GM21619 (cell line): Measurements from ENCODE around the gene MUC5AC.
"Not testable (repeated sequence)": the region's sequence is repeated elsewhere in the genome, so short reads cannot be mapped to it uniquely, and the experiment has no call there.

ENCODE experiments used
- ATAC-seq: cut with Tn5 transposase; IDR thresholded peaks from one replicate; pipeline ENCODE4 v1.9.1; 2021; ENCODE audit not compliant: unreplicated experiment

The MUC5AC gene

DNA sequence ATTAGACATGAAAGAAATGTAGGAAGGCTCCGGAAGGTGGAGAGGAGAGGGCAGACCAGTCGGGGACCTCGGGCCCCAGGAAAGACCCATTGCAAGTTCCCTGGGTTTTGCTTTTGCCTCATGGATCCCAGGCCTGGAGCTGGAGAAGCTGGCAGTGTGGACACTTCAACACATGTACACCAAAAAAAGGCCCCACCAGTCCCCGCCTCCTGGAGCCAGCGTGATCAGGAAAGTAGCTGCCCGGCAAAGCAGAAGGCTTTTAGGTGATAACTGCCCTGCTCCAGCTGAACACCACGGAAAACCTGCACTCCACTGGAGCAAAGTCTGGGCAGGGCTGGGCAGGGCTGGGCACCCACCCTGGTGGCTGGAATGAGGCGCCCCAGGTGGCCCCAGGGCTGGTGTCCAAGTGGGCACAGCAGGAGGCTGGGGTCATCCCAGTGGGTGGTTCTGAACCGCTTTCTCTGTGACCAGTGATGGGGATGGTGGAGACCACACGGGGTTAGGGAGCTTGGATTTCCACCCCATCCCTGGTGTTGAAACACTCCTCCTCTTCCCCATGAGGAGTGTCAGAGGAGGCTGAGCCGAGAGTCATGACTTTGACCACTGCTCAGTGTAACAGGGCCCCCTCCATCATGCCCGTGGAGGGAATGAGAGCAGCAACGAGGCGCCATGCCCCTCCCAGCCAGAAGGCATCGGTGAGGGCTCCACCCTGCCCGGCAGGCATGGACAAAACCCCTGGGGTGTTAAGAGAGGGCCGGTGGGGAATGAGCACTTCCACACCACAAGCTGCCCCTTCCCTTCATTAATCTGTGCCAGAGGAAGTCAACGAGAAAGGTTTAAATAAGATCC, 16.9 kb upstream of the MUC5AC start:
- no peak for ATAC-seq

DNA sequence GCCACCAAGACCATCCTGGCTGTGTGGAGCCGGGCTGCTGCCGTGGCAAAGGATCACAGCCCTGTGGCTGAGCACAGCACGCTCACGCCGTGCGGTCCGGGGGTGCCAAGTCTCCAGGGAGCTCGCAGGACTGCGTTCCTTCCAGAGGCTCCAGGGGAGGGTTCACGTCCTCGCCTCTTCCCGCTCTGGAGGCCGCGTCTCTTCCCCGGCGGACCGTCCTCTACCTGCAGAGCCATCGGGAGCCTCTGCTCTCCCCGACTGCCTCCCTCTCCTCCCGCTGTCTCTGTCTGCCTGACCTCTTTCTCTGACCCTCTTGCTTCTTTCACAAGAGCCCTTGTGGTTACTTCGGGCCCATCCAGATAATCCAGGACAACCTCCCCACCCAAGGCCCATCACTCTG, 11.4 kb upstream of the MUC5AC start:
- no peak for ATAC-seq

DNA sequence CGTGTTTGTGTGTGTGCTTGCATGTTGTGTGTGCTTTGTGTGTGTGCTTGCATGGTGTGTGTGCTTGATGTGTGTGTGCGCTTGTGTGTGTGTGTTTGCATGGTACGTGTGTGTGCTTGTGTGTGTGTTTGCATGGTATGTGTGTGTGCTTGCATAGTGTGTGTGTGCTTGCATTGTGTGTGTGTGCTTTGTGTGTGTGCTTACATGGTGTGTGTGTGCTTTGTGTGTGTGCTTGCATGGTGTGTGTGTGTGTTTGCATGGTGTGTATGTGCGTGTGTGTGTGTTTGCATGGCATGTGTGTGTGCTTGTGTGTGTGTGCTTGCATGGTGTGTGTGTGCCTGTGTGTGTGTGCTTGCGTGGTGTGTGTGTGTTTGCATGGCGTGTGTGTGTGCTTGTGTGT, 10.0 kb upstream of the MUC5AC start:
- no peak for ATAC-seq

DNA sequence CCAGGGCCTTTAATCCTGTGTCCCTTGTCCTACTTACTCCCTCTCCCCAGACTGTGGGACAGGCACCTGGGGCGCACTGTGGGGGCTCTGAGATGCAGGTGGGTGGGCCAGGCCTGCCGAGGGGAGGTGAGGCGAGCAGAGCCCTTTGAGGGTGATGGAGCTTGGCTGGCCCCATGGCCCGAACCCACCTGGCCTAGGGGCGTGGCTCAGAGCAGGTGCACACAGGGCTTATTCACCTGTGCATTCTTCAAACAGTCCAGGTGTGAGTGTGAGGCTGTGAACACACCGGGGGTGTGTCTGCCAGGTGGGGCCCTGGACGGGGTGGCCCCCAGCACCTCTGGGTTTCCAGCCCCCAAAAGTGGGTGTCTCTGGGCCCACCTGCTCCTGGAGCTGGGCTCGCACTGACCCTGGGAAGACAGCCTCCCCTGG, 9.0 kb upstream of the MUC5AC start:
- no peak for ATAC-seq

DNA sequence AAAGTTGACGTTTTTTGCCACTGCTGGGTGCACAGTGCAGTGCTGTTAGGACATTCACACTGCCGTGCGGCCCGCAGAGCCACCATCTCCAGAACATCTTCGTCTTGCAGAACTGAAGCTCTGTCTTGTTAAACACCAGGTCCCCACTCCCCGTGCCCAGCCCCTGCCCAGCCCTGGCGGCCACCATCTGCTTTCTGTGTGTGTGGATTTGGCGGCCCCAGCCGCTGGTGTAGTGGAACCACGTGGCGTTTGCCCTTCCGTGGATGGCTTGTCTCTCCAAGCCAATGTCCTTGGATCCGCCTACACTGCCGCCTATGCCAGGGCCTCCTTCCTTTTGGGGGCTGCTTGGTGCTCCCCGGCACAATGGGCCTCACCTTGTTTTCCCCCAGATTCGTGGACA, 8.2 kb upstream of the MUC5AC start:
- no peak for ATAC-seq

DNA sequence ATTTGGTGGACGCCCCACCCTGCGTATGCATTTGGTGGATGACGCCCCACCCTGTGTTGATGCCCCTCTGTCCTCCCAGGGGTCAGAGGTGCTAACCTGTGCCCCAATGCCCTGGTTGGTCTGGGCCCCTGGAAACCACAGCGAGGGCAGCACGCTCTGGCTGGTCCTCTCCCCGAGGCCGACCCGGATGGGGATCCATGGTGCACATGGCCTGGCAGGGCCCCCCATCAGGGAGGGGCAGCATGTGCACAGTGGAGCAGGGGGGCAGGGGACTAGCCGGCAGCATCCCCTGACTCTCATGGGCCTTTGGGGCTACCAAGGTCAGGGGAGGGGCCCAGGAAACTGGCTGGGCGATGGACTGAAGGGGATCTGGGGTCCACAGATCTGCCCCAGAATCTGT, 7.6 kb upstream of the MUC5AC start:
- ATAC-seq = no peak

DNA sequence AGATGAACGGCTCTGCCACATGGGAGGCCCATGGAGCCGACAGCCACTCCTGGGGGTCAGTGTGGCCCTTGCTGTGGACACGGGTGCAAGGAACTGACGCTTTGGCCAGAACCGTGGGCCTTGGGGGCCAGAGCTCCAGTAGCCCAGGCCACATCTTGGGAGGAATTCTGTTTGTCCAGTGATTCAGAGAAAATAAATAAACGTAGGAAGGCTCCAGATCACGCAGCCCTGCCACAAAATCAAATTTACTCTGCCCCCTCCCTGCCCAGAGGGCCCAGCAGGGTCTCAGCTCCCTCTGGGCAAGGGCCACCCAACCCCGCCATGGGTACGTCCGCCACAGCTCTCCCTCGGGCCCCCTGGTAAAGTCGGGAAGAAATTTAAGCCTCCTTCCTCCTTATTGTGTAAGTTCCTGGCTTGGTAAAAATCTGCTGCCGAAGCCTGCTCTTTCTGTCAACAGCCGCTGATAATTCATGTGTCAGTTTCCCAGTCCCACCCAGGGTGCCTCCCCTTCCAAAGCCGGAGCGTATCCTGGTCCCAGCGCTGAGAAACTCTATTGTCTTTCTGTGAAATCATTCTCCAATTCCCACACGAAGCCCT, 6.9 kb upstream of the MUC5AC start:
- no peak for ATAC-seq

DNA sequence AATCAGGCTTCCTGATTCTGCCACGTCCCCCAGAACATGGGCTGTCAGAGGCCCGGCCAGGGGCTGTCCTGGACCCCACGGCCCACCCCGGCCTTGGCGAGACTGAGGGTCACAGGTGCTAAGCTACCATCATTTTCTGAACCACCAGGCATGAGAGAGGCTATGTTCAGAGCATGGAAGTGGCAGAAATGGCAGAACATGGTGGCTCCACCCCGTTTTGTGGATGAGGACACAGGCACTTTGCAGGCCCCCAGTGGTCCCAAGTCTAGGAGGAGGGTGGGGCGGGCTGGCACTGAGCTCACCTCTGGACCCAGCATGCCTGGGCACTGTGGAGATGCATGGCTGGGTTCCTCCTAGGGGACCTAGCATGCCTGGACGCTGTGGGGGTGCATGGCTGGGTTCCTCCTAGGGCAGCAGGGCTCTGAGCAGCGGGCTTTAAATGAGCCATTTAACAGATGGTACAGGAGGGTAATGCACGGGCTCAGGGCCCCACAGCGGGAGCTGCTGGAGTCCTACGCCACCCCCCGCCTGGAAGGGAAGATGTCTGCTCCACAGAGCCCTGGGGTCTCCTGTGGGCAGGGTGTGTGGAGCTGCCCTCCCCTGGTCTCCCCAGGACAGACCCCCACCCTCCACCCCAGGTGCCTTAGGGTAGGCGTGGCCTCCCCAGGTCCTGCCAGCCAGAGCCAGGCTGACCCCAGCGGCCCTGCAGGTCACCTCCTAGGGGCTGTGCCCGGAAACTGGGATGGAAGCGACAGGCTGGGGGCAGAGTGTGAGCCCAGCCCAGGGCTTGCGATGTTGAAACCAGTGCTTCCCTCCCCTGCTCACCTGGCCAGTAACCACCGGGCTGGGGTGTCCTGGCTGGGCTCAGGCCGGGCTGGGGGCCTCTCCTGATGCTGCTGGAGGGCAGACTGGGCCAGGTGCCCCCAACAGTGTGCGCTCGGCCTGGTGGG, 6.1 kb upstream of the MUC5AC start:
- no peak for ATAC-seq

DNA sequence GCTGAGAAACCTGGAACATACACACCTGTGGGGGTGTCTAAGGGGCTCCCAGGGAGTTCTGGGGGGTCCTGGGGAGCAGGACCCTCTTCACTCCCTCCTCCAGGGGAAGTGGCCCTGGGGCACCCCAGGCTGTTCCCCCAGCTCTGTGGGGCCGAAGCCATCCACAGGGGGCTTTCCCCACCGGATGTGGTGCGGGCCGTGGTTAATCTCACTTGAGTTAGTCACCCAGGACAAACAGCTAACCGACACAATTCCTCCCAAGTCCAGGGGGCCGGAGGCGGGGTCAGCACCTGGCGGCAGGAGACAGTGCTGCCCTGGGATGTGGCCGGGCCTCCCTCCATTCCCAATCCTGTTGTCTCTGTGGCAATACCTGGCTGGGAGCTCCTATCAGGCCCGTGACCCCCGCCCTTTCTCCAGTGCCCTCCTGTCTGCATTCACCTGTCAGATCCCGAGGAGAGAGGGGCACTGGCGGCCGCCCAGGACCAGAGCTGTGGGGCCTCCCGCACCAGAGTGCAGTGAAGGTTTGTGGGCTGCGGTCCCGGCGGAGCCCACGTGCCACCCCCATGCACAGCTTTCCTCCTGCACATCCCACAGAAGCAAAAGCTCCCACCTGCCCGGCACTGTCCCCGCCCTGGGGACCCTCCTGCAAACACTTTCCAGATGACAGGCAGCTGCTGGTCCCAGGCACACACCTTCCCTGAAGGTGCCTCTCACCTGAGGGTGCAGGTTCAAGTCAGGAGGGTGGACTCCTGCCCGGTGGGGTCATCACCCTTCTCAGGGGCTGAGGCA, 5.2 kb upstream of the MUC5AC start:
- no peak for ATAC-seq

DNA sequence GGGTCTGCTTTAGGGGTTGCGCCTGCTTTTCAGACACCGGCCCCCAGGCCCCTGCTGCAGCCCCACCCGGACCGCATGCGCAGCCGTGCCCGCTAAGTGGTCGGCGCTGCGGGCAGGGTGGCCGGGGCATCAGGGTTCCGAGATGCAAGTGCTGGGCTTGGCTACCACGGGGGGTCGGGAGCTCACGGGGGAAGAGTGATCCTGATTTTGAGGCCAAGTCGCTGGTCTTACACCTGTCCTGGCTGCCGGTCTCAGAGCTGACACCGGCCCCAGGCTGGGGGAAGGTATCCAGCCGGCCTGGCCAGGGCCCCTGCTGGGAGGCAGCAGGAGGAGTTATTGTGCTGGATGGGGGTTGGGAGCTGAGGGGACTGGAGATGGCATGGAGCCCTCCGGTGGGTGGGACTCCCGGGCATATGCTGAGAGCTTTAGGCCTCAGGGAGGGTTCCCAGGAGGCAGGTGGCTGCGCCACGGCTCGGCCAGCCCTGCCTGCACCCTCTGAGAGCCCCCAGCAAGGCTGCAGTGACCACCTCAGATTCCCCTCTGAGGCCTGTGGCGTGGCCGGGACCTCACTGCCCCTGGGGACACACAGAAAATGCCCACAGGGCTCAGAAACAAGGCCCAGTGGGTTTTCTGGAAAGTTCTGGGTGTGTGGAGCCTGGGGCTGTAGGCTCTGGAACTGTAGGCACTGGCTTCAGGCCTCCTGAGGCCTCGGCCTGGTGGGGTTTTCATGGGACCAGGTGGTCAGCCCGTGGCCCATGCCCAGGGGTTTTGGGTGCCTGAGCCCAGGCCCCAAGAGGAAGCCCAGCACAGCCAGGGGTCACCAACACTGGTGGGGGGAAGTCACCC, 4.4 kb upstream of the MUC5AC start:
- no peak for ATAC-seq

DNA sequence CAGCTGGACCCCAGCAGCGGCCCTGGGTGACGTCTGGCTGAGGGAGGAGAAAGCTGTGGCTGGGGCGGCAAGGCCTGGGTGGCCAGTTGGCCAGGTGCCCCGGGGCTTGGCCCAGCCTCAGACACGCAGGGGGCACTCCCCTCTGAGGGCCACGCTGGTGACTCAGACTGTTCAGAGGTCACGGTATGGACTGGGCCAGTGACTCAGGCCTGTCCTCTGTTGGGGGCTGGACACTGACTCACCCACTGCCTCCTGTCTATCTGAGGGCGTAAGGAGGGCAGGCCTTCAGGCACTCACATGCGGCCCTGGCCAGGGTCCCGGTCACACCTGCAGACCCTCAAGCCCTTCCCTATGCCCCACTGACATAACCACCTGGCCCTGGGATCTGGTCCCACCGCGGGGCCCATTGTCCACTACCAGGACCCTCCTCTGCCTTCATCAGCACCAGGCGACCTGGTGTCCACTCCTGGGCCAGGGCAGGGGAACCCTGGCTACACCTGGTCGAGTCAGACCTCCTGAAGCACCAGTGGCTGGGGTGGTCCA, 3.7 kb upstream of the MUC5AC start:
- no peak for ATAC-seq

DNA sequence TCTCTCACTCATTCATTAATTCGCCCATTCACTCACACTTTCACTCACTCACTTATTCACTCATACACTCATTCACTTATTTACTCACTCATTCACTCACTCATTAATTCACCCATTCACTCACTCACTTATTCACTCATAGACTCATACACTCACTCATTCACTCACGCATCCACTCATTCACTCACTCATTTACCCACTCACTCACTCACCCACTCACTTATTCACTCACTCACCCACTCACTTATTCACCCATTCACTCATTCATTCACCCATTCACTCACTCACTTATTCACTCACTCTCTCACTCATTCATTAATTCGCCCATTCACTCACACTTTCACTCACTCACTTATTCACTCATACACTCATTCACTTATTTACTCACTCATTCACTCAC, 3.1 kb upstream of the MUC5AC start:
- not testable (repeated sequence) for ATAC-seq

DNA sequence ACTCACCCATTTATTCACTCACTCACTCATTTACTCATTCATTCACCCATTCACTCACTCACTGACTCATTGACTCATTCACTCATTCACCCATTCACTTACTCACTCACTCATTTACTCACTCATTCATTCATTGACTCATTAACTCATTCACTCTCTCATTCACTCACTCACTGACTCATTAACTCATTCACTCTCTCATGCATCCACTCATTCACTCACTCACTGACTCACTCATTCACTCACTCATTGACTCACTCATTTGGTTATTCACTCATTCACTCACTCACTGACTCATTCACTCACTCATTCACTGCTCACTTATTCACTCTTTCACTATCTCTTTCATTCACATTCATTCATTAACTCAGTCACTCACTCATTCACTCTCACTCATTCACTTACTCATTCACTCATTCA, 2.5 kb upstream of the MUC5AC start:
- no peak for ATAC-seq

DNA sequence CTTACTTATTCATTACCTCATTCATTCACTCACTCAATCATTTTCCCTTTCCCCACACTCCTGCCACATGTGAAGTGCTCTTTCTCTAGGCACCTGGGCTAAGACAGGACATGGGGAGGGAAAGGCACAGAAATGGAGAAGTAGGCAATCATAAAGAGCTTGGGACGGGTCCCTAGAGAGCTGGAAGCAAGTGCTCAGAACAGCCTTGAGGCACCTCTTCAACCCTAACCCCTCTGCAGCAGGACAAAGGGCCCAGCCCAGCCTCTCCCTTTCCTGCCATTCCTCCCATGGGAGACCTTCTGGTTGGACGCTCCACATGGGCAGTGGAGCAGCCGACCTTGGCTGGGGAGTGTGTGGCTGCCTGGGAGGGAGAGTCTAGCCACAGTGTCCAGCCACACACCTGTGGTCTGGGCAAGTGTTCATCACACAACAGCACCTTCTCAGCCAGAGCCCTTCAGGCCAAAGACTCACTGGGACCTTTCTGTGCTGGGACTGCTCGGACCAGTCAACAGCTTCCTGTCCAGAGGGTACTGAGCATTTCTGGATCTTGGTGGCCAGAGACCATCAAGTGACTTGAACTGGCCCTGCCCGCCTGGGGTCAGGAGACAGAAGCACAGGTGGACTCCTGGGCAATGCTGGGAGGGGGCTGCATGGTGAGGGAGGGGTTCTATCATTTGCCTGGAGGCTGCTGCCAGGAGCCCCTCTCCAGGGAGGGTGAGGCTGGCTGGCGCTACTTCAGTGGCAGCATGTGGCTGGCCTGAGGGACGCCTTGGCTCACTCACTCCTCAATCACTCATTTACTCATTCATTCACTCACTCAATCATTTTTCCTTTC, 1.0 kb upstream of the MUC5AC start:
- no peak for ATAC-seq

DNA sequence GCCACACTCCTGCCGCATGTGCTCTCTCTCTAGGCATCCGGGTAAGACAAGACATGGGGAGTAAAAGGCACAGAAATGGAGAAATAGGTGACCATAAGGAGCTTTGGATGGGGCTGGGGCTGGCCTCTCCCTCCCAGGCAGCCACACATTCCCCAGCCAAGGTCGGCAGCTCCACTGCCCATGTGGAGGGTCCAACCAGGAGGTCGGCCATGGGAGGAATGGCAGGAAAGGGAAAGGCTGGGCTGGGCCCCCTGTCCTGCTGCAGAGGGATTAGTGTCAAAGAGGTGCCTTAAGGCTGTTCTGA, 460 bp upstream of the MUC5AC start:
- ATAC-seq = no peak

DNA sequence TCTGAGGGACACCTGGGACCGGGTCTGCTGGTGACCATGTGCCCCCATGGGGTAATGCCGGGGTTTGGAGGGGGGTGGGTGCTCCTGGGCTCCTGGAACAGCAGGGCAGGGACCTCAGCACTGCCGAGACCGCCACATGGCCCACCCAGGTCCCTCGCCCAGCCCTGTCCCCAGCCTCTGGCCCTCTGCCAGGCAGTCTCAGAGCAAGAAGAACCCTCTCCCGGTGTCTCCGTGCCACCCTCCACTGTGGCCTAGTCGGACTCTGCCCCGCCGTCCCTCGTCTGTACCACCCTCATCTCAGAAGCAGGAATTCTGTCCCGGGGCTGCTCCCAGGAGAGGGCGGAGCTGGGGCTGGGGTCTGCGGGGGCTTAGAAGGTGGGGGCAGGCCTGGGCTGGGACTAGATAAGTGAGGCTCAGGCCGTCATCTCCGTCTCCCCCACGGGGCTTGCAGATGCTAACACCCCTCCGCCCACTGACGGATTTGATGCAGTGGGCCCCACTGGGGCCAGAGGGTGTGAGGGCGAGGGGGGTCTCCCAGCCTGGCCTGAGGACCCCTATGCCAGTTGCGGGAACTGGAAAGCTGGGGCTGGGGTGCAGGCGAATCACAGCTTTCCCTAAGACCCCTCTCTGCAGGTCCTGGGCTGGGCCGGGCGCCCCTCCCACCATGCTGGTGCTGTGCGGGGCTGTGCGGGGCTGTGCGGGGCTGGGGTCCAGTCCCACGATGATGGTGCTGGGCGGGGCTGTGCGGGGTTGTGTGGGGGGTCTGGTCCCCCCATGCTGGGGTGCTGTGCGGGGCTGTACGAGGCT, 1.1 kb downstream of the MUC5AC start:
- no peak for ATAC-seq

DNA sequence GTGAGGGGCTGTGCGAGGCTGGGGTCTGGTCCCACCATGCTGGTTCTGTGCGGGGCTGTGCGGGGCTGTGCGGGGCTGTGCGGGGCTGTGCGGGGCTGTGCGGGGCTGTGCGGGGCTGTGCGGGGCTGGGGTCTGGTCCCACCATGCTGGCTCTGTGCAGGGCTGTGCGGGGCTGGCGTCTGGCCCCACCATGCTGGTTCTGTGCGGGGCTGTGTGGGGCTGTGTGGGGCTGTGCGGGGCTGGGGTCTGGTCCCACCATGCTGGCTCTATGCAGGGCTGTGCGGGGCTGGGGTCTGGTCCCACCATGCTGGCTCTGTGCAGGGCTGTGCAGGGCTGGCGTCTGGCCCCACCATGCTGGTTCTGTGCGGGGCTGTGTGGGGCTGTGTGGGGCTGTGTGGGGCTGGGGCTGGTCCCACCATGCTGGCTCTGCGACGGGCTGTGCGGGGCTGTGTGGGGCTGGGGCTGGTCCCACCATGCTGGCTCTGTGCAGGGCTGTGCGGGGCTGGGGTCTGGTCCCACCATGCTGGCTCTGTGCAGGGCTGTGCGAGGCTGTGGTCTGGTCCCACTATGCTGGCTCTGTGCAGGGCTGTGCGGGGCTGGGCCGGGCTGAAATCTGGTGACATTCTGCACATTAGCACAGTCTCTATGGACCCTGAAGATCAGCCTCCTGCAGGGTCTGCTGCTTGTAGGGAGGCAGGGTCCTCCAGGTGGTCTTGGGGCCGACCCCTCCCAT, 1.9 kb downstream of the MUC5AC start:
- not testable (repeated sequence) for ATAC-seq
